ENCODE measurements around the gene CCDC9B.

Gene CCDC9B

DNA sequence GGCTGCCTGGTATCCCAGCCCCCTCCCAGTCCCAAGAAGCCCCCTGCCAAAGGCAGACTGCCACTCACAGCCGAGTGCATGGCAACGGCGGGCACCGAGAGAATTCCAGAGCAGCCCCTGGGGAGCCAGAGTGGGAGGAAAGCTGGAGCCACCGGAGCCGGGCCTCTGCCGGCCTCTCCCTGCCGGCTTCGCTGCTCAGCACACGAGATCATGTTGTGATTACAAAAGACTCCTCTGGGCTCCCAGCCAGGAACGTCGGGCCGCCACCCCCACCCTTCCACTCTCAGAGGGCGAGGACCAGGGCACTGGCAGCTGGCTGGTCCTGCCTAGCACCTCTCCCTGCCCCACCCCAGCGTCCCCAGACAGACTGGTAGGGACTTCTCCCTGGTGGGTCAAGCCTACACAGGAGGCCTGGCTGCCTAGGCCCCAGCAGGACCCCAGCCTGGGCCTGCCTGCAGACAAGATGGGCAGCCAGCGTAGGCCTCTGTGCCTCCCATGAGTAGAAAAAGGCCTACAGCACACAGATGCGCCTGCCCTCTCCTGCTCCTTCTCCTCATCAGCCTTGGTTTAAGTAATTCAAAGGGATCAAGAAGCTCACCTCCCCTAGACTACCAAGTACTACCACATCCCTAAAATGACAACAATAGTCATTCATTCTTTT is at the start of gene CCDC9B:
TSS of gene CCDC9B (minus strand) at position 200 of the 661 bp plus-strand sequence. CDS start at position 80, 120 bp downstream.
- DNase-seq = no peak

DNA sequence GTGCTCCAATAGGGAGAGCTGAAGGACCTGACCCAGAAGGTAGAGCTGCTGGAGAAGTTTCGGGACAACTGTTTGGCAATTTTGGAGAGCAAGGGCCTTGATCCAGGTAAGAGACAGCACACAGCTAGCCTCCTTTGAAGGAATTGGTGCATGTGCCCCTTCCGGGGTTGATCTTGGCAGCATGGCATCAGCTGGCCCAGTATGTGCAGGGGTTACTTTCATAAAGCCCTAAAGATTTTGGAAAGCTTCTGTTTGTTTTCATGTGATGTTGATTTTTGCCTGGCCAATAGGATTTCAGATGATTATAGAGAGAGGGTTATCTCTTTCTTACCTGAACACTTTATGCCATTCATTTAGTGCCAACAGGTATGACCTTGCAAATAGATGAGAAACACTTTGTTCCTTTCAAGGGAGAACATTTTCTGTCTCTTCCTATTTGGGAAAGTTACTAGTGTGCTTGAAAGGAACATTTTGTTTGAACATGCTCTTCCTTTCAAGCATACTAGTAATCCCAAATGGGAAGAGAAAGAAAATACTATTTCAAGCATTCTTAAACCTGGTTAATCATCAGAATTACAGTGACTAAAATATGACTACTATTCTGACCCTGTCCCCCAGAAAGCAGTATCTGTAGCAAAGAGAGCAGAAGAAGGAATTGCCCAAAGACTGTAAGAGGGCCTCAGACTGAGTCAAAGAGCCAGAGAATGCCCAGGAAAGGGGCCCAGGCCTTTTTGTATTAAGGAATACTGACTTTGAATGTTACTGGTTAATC is 49.3 kb upstream of the CCDC9B start:
- no peak for DNase-seq

DNA sequence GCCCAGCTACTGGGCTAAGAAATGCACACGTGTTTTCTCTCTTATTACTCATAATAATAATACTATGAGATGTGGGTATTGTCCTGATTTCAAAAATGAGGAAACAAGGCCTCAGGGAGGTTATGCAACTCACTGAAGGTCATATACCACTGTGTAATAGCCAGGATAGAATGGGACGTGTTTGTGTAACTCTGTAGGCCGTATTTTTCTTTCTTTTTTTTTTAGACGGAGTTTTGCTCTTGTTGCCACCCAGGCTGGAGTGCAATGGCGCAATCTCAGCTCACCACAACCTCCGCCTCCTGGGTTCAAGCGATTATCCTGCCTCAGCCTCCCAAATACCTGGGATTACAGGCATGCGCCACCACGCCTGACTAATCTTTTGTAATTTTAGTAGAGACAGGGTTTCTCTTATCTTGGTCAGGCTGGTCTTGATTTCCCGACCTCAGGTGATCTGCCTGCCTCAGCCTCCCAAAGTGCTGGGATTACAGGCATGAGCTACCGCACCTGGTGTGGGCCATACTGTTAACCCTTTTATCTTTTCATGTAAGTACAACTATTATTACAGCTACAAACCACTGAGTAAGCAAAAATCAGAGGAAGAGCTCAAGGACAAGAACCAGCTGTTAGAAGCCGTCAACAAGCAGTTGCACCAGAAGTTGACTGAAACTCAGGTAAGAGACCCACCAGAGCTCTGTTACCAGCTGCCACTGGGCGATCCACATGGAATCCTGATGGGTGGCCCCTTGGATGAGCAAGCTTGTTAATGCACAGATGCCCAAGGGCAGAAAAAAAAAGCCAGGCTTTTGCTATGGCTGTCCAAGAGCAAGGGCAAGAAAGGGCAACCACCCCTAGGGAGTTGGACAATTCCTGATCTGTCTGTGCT is 48.4 kb upstream of the CCDC9B start:
- DNase-seq = no peak

DNA sequence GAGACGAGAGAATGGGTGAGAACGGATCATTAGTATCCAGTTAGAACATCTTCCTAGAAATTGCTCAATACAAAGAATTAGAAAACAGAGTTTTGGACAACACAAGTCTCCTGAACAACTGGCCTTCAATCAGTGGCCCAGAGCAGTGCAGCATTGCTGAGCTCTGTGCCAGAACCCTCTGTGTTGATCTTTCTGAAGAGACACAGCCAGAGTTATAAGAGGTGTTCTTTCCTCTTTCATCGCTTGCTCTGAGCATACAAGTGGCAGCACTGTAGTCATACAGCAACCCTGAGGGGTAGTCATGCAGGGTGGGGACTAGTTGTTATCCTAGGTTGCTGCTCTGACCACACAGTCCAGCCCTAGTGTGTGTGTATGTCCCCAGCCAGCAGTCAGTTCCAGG is 45.7 kb upstream of the CCDC9B start:
- DNase-seq = no peak

DNA sequence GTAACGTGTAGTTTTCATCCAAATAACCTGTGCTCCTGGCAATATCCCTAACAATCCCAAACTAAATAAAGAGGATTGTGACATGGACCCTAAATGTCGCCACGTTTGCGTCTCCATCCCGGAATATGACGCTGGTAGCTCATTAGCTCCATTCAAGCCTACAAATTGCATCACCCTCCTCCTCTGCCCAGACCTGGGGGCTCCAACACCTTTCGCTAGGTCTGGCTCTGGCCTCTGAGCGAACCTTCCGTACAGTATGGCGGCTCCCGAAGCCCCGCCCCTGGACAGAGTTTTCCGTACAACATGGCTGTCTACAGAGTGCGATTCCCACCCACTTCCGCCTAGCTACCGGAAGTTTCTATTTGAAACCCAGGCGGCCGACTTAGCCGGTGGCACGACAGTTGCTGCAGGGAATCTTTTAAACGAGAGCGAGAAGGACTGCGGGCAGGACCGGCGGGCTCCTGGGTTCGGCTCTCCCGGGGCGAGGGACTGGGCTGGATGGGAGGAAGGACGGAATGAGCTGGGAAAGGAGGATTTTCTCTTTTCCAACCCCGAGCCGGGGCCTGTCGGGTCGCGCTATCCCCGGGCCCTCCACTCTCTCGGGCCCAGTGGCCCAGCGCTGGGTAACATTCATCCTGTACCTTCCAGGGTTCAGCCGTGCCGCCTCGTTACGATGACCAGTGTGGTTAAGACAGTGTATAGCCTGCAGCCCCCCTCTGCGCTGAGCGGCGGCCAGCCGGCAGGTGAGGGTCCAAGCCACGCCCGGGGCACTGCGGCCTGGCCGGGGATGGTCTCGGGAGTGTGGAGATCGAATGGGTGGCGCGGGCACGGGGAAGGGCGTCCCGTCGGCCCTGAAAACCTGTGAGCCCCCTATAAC is 42.1 kb upstream of the CCDC9B start, which contains the start of gene KNSTRN:
TSS of gene KNSTRN (plus strand) at position 142 of the 877 bp plus-strand sequence. CDS start at position 257, 115 bp downstream.
- peak; percentile 60 for DNase-seq

DNA sequence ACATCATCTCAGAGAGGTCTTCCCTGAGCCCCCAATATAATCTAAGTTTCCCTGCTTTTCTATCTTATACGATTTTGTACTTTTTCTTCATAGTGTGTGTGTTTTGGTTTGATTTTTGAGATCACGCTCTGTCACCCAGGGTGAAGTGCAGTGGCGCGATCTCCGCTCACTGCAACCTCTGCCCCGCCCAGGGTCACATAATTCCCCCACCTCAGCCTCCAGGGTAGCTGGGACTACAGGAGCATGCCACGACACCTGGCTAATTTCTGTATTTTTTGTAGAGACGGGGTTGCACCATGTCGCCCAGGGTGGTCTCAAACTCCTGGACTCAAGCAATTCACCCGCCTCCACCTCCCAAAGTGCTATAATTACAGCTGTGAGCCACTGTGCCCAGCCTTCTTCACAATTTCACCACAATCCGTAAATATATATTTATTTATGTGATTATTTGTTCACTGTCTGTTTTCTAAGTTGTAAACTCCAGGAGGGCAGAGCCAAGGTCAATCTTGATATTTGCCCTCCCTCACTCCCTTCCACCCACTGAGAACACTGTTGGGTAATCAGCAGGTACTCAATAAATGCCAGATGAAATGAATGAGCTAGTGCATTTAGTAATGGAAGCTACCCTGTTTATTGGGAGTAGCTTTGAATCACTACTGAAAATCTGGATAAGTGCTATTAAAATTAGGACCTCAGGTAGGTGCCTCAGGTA is 41.2 kb upstream of the CCDC9B start:
- no peak for DNase-seq

DNA sequence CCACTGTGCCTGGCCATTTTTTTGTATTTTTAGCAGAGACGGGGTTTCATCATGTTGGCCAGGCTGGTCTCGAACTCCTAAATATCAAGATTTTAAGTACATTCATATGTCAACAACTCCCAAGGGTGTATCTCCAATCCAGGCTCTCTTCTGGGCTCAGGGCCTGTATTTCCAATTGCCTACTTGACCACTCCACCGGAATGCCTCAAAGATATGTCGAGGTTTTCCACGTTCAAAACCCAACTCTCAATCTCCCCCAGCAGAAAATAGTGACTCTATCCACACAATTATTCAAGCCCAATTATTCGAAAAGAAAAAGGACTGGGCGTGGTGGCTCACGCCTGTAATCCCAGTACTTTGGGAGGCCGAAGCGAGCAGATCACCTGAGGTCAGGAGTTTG is 39.9 kb upstream of the CCDC9B start:
- DNase-seq = no peak

DNA sequence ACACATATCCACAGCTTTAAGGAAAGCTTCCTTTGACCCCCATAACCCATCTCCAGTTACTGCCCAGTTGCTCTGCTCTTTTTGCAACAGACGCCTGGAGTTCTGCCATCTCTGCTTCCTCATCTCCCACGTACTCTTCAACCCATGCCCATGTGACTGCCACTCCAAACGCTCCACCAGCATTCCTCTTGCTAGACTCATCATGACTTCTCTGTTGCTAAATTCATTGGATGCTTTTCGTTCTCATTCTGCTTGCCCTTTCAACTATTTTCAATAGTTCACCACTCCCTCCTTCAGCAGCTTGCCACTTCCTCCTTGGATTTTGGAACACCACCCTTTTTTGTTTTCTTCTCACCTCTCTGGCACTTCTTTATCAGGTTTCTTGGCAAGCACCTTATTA is 39.1 kb upstream of the CCDC9B start:
- DNase-seq = no peak

DNA sequence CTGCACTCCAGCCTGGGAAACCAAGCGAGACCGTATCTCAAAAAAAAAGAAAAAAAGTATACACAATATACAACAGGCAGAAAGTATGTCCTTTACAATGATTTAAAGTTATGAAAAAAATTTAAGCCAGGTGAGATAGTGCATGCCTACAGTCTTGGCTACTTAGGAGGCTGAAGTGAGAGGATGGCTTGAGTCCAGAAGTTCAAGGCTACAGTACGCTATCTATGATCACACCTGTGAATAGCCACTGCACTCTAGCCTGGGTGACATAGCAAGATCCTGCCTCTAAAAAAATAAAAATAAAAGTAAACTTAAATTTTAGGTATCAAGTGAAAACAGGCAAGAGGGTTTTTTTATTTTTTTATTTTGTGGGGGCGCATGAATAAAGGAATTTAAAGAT is 38.6 kb upstream of the CCDC9B start:
- DNase-seq = no peak

DNA sequence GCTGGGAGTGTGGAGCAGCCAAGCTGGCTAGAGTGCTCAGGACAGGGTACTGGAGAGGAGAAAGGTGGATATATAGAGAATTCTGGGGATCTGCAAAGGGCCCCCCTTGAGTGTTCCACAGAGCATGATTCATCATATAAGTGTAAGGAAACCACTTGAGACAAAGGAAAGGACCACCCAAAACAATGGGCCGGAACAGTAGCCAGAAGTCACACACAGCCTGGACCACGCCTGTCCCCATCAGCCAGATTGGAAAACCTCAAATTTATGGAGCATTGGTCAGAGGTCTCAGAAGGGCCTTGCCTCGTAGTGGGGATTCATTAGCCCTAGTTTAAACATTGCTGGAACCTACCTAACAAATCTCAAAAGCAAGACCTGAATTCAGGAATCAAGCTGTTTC is 36.9 kb upstream of the CCDC9B start:
- no peak for DNase-seq

DNA sequence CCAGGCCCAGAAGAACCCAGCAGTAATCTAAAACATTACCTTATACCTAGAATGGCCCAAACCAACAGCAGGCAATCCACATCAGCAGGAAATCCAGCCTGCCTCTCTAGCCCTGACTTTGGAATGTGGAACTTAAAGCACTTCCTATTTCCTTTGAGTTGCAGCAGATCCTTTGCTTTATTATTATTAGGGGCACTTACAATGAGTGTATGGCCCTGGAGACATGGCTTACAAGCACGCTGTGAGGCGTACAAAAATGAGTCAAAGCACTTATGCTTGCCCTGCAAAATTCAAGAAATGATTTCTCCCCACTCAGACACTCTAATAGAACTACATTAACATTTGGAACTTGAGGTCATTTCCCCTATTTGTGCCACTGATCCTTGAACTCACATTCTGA is 32.2 kb upstream of the CCDC9B start:
- DNase-seq = no peak

DNA sequence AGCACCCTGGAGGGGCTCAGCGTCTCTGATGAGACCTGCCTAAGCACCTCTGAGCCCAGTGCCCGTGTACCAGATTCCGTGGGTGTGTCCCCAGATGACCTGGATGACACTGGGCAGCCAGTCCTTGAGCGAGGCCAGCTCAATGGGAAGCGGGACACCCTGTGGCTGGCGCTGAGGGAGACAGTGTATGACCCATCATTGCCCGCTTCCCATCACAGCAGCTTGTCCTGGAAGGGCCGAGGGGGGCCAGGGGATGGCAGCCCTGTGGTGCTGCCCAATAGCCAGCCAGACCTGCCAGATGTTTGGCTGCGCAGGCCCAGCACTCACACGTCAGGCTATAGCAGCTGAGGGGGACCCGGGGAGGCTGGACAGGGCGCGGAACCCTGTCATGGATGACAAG is 29.2 kb upstream of the CCDC9B start:
- DNase-seq = no peak

DNA sequence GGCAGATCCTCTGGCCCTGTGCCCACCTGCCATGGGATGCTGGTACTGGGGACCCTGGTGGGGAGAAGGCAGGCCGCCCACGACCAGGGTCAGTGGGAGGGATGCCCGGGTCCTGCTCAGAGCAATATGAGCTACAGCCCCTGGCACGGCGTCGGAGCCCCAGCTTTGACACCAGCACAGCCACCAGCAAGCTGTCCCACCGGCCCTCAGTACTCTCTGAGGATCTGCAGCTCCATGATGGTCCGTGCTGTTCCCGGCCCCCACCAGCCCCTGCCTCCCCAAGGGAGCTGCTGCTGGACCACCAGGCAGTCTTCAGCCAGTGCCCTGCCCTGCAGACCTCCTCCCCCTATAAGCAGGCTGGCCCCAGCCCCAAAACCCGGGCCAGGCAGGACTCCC is 28.7 kb upstream of the CCDC9B start:
- DNase-seq = no peak

DNA sequence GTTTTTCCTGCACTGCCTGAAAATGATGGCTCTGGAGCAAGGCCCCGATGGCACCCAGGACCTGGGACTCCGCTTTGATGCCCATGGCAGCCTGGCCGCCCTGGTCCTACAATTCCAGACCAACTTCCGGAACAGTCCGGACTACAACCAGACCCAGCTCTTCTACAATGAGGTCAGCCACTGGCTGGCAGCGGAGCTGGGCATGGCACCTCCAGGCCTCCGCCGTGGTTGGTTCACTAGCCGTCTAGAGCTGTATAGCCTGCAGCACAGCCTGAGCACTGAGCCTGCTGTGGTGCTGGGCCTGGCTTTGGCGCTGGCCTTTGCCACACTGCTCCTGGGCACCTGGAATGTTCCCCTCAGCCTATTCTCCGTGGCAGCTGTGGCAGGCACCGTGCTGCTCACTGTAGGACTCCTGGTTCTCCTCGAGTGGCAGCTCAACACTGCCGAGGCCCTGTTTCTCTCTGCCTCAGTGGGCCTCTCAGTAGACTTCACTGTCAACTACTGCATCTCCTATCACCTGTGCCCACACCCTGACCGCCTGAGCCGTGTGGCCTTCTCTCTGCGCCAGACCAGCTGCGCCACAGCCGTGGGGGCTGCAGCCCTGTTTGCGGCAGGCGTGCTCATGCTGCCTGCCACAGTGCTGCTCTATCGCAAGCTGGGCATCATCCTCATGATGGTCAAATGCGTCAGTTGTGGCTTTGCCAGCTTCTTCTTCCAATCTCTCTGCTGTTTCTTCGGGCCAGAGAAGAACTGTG is 28.2 kb upstream of the CCDC9B start:
- no peak for DNase-seq

DNA sequence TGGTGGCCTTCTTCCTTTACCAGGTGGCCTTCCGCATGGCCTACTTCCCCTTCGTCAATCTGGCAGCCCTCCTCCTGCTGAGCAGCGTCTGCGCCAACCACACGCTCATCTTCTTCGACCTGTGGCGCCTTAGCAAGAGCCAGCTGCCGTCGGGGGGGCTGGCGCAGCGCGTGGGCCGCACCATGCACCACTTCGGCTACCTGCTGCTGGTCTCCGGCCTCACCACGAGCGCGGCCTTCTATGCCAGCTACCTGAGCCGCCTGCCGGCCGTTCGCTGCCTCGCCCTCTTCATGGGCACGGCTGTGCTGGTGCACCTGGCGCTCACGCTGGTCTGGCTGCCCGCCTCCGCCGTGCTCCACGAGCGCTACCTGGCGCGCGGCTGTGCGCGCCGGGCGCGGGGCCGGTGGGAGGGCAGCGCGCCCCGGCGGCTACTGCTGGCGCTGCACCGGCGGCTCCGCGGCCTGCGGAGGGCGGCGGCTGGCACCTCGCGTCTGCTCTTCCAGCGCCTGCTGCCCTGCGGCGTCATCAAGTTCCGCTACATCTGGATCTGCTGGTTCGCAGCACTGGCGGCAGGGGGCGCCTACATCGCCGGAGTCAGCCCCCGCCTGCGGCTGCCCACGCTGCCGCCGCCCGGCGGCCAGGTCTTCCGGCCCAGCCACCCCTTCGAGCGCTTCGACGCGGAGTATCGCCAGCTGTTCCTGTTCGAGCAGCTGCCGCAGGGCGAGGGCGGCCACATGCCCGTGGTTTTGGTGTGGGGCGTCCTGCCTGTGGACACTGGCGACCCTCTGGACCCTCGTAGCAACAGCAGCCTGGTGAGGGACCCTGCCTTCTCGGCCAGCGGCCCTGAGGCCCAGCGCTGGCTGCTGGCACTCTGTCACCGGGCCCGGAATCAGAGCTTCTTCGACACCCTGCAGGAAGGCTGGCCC is 27.2 kb upstream of the CCDC9B start:
- DNase-seq = no peak

DNA sequence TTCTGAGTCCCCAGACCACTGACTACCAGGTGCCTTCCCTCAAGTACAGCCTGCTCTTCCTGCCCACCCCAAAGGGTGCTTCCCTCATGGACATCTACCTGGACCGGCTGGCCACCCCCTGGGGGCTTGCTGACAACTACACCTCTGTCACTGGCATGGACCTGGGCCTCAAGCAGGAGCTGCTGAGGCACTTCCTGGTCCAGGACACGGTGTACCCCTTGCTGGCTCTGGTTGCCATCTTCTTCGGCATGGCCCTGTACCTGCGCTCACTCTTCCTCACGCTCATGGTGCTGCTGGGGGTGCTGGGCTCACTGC is 26.6 kb upstream of the CCDC9B start:
- DNase-seq = no peak

DNA sequence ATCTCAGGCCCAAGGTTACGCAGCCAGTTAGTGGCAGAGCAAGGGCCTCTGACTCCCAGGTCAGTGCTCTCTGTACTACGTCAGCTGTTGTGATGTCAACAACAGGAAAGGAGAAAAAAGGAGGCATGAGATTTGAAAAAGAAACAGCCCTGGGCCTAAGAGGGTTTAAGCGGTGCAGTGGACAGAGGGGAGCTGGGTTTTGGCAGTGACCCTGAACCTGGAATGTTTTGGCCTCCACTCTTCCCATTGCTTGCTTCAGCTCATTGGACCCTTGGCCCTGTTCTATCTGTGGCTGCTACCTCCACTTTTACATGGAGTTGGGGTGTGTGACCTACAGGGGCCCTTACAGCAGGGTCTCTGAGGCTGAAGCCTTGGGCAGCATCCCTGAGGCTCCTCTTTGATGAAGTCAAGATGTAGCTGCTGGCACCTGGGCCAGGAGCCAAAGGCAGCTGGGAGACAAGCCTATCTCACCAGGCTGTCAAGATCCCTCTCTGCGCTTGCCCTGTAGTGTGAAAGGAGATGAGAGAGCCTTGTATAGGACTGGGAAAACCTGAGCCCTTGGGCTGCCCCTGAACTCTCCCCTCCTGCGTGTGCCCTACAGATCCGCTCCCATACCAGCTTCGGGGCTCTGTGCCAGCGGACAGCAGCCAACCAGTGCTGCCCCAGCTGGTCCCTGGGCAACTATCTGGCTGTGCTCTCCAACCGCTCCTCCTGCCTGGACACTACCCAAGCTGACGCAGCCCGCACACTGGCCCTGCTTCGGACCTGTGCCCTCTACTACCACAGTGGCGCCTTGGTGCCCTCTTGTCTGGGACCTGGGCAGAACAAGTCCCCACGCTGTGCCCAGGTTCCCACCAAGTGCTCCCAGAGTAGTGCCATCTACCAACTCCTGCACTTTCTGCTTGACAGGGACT is 26.0 kb upstream of the CCDC9B start:
- DNase-seq = no peak

DNA sequence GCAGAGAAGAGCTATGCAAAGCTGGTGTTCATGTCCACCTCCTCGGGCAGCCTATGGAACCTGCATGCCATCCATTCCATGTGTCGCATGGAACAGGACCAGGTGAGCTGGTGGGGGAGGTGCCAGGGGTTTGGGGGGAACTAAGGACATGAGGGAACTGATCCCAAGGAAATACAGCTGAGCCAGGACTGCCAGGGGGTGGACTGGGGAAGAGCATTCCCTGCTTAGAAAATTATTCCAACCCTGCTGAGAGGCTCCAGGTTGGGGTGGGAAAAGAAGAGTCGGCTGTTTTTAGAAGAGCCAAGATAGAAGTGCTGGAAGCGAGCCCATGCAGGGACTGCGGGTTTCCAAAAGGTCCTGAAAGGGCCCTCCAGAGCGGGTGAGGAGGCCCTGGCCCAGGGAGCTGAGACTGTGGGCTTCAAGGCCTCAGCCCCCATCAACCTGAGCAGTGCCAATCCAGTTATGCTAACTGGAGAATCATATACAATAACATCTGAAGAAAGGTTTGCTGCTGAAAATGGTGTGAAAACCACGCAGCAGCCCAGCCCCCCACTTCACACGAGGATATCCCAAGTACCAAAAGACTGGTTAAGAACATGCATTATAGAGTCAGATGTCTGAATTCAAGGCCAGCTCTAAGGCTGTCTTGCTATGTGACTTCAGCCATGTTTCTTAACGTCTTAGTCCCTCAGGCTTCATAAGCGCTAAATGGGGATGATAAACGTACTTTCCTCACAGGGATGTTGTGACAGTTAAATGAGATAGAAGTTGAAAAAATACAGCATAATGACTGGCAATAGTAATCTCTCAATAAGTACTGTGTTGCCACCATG is 25.1 kb upstream of the CCDC9B start:
- no peak for DNase-seq

All from NCI-H1417 treated with DMSO at 0.1 percent for 48 hours (cell line).